Liver (tissue), 9 donors: ENCODE results near the gene CRHR2. TPM values are rescaled to one million over a fixed set of nuclear protein-coding genes. Genes with fewer than 3 reads are reported as not detected.

Experiments used
- DNase-seq: peaks from one replicate; pipeline ENCODE4 v3.0.0-alpha.2; 2017; ENCODE audit warnings: low spot score
- H3K27ac ChIP-seq, 2 donors: one replicate each; pipeline ENCODE4 v1.7.0; 2013; ENCODE audit warnings: inconsistent platforms in 2 of 2, low read length in 2 of 2, control low read depth in 1 of 2, low read depth in 1 of 2, mild to moderate bottlenecking in 1 of 2
- H3K27me3 ChIP-seq, 4 donors: one replicate each; pipeline versions ENCODE4 v1.6.1 to v1.7.0; 2013; ENCODE audit warnings: low read length in 3 of 4, inconsistent platforms in 1 of 4, mild to moderate bottlenecking in 1 of 4, moderate library complexity in 1 of 4; ENCODE audit not compliant: control insufficient read depth in 4 of 4, insufficient read depth in 4 of 4
- H3K36me3 ChIP-seq, 4 donors: one replicate each; pipeline versions ENCODE4 v1.6.1 to v1.7.0; 2013; ENCODE audit warnings: low read length in 3 of 4, mild to moderate bottlenecking in 3 of 4, low read depth in 1 of 4, moderate library complexity in 1 of 4; ENCODE audit not compliant: control insufficient read depth in 4 of 4, insufficient read depth in 3 of 4
- H3K4me1 ChIP-seq, 4 donors: one replicate each; pipeline versions ENCODE4 v1.6.1 to v1.7.0; 2013; ENCODE audit warnings: low read length in 3 of 4, mild to moderate bottlenecking in 3 of 4, moderate library complexity in 1 of 4; ENCODE audit not compliant: control insufficient read depth in 4 of 4, insufficient read depth in 4 of 4
- H3K4me3 ChIP-seq, 3 donors: one replicate each; pipeline versions ENCODE4 v1.6.1 to v1.7.0; 2013; ENCODE audit warnings: low read length in 3 of 3, control low read depth in 1 of 3, low read depth in 1 of 3, mild to moderate bottlenecking in 1 of 3
- H3K9ac ChIP-seq, 2 donors: one replicate each; pipeline ENCODE4 v1.7.0; 2013; ENCODE audit warnings: low read length in 2 of 2, mild to moderate bottlenecking in 2 of 2, moderate library complexity in 2 of 2, control low read depth in 1 of 2, low read depth in 1 of 2
- H3K9me3 ChIP-seq, 4 donors: one replicate each; pipeline versions ENCODE4 v1.6.1 to v1.7.0; 2013; ENCODE audit warnings: low read length in 3 of 4; ENCODE audit not compliant: control insufficient read depth in 4 of 4
- EGR1 ChIP-seq, 2 donors: IDR thresholded peaks; 2 replicates each; pipeline ENCODE4 v1.6.1; 2016 to 2018; ENCODE audit warnings: antibody characterized with exemption in 2 of 2, low read depth in 2 of 2
- FOXA1 ChIP-seq: IDR thresholded peaks from 2 replicates; pipeline ENCODE4 v1.6.1; 2016; ENCODE audit warnings: antibody characterized with exemption
- FOXA2 ChIP-seq: IDR thresholded peaks from 2 replicates; pipeline ENCODE4 v1.6.1; 2016; ENCODE audit warnings: antibody characterized with exemption
- GABPA ChIP-seq, 2 donors: IDR thresholded peaks in 1 of 2; conservative IDR thresholded peaks in 1 of 2; 2 replicates each; pipeline ENCODE4 v1.6.1; 2016; ENCODE audit warnings: antibody characterized with exemption in 2 of 2, mild to moderate bottlenecking in 1 of 2, moderate library complexity in 1 of 2
- HNF4A ChIP-seq, 2 donors: conservative IDR thresholded peaks; 2 replicates each; pipeline ENCODE4 v1.6.1; 2016; ENCODE audit warnings: antibody characterized with exemption in 2 of 2, mild to moderate bottlenecking in 2 of 2
- HNF4G ChIP-seq: IDR thresholded peaks from 2 replicates; pipeline ENCODE4 v1.6.1; 2016; ENCODE audit warnings: antibody characterized with exemption
- JUND ChIP-seq, 2 donors: IDR thresholded peaks; 2 replicates each; pipeline ENCODE4 v1.6.1; 2016; ENCODE audit warnings: antibody characterized with exemption in 2 of 2
- NR2F2 ChIP-seq: IDR thresholded peaks from 2 replicates; pipeline ENCODE4 v1.6.1; 2016; ENCODE audit warnings: antibody characterized with exemption
- RAD21 ChIP-seq, 2 donors: IDR thresholded peaks; 2 replicates each; pipeline ENCODE4 v1.6.1; 2016; ENCODE audit warnings: antibody characterized with exemption in 2 of 2, mild to moderate bottlenecking in 2 of 2
- RXRA ChIP-seq, 2 donors: IDR thresholded peaks; 2 replicates each; pipeline ENCODE4 v1.6.1; 2017 to 2018; ENCODE audit warnings: antibody characterized with exemption in 2 of 2, mild to moderate bottlenecking in 1 of 2
- SP1 ChIP-seq: IDR thresholded peaks from 2 replicates; pipeline ENCODE4 v1.6.1; 2018; ENCODE audit warnings: antibody characterized with exemption, mild to moderate bottlenecking
- TAF1 ChIP-seq: conservative IDR thresholded peaks from 2 replicates; pipeline ENCODE4 v1.6.1; 2016; ENCODE audit warnings: antibody characterized with exemption, mild to moderate bottlenecking
- YY1 ChIP-seq: IDR thresholded peaks from 2 replicates; pipeline ENCODE4 v1.6.1; 2016; ENCODE audit warnings: antibody characterized with exemption, mild to moderate bottlenecking
- WGBS: extraction: QIAGEN DNeasy Blood & Tissue Kit; methylation state at CpG from one replicate; pipeline ENCODE4 v1.1.7; 2013; 5-methylcytosine and 5-hydroxymethylcytosine counted together
- polyA plus RNA-seq, 2 donors: library from polyadenylated mRNA; stranded (reverse) in 1 of 2; unstranded in 1 of 2; fragments of 200-250 nt in 1 of 2; fragments of >200 nt in 1 of 2; fragmentation: Nextera tagmentation in 1 of 2; extraction: Ambion mirVana in 1 of 2; gene quantifications; one replicate each; pipeline versions ENCODE4 v1.2.1 to v1.2.3, GENCODE V29; 2013 to 2015
- total RNA-seq, 2 donors: library from RNA; depleted of rRNA; stranded (reverse); fragments of >200 nt; gene quantifications; one replicate each; pipeline ENCODE4 v1.2.3, GENCODE V29; 2014
- TF ChIP-seq, protein P1 (sequence below): IDR thresholded peaks from 2 replicates; pipeline ENCODE4 v1.6.1; 2016; ENCODE audit warnings: antibody characterized with exemption
- TF ChIP-seq, protein P2 (sequence below): IDR thresholded peaks from 2 replicates; pipeline ENCODE4 v1.6.1; 2016; ENCODE audit warnings: antibody characterized with exemption
- TF ChIP-seq, protein P3 (sequence below): IDR thresholded peaks from 2 replicates; pipeline ENCODE4 v1.6.1; 2016; ENCODE audit warnings: antibody characterized with exemption
- TF ChIP-seq, protein P4 (sequence below): fragments of 150-350 bp; IDR thresholded peaks from 2 replicates; pipeline ENCODE4 v1.5.1; 2017; ENCODE audit warnings: improper control_type of control experiment, low read depth, low read length; ENCODE audit not compliant: missing input control
- TF ChIP-seq, protein P5 (sequence below): IDR thresholded peaks from 2 replicates; pipeline ENCODE4 v1.6.1; 2016; ENCODE audit warnings: antibody characterized with exemption, mild to moderate bottlenecking
- donor health status: healthy.
- donor health status: healthy.
- donor health status: healthy.
- donor health status: healthy.
- donor health status: healthy.

CRHR2 gene
- total and polyA plus RNA-seq, 4 donors = not detected

DNA sequence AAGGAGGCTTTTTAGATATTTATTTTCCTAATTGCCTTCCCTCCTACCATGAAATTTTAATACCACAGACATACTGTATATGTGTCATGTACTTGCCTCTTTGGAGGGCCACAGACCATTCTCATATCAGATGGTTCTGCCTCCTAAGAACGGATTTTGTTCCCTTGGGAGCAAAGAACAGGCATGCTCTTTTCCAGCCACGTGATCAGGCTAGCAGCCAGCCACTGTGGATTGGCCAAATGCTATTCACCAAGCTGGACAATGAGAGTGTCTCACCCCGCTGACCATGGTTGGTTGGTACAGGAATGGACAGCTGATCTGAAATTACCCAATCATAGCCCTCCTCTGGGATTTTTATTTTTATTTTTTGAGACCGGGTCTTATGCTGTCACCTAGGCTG, 21.5 kb upstream of the CRHR2 start:
- H3K9ac ChIP-seq = no peak overlapping the region
- H3K4me1 ChIP-seq = no peaks in the 10 kb centered on the region
- H3K9me3 ChIP-seq = no peaks in the 10 kb centered on the region
- no peak for DNase-seq
- TF ChIP-seq, protein P1, sequence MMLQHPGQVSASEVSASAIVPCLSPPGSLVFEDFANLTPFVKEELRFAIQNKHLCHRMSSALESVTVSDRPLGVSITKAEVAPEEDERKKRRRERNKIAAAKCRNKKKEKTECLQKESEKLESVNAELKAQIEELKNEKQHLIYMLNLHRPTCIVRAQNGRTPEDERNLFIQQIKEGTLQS = no peak
- TF ChIP-seq, protein P2, sequence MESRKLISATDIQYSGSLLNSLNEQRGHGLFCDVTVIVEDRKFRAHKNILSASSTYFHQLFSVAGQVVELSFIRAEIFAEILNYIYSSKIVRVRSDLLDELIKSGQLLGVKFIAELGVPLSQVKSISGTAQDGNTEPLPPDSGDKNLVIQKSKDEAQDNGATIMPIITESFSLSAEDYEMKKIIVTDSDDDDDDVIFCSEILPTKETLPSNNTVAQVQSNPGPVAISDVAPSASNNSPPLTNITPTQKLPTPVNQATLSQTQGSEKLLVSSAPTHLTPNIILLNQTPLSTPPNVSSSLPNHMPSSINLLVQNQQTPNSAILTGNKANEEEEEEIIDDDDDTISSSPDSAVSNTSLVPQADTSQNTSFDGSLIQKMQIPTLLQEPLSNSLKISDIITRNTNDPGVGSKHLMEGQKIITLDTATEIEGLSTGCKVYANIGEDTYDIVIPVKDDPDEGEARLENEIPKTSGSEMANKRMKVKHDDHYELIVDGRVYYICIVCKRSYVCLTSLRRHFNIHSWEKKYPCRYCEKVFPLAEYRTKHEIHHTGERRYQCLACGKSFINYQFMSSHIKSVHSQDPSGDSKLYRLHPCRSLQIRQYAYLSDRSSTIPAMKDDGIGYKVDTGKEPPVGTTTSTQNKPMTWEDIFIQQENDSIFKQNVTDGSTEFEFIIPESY = no peak
- TF ChIP-seq, protein P3, sequence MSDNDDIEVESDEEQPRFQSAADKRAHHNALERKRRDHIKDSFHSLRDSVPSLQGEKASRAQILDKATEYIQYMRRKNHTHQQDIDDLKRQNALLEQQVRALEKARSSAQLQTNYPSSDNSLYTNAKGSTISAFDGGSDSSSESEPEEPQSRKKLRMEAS = no peak
- TF ChIP-seq FOXA1 (no peak), FOXA2 (no peak), SP1 (no peak), JUND (IDR thresholded peaks at IDR 0.05) (no peak), HNF4G (no peak), HNF4A (conservative IDR thresholded peaks at IDR 0.05) (no peak), RAD21 (IDR thresholded peaks at IDR 0.05) (no peak), GABPA (IDR thresholded peaks at IDR 0.05 in 1 of 2, conservative IDR thresholded peaks at IDR 0.05 in 1 of 2) (no peak), EGR1 (IDR thresholded peaks at IDR 0.05; ENCODE audit: low read depth in 2 of 2) (no peak), RXRA (IDR thresholded peaks at IDR 0.05) (no peak), YY1 (no peak), NR2F2 (no peak), TAF1 (no peak)
- TF ChIP-seq, protein P4, sequence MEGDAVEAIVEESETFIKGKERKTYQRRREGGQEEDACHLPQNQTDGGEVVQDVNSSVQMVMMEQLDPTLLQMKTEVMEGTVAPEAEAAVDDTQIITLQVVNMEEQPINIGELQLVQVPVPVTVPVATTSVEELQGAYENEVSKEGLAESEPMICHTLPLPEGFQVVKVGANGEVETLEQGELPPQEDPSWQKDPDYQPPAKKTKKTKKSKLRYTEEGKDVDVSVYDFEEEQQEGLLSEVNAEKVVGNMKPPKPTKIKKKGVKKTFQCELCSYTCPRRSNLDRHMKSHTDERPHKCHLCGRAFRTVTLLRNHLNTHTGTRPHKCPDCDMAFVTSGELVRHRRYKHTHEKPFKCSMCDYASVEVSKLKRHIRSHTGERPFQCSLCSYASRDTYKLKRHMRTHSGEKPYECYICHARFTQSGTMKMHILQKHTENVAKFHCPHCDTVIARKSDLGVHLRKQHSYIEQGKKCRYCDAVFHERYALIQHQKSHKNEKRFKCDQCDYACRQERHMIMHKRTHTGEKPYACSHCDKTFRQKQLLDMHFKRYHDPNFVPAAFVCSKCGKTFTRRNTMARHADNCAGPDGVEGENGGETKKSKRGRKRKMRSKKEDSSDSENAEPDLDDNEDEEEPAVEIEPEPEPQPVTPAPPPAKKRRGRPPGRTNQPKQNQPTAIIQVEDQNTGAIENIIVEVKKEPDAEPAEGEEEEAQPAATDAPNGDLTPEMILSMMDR = no peak
- TF ChIP-seq, protein P5, sequence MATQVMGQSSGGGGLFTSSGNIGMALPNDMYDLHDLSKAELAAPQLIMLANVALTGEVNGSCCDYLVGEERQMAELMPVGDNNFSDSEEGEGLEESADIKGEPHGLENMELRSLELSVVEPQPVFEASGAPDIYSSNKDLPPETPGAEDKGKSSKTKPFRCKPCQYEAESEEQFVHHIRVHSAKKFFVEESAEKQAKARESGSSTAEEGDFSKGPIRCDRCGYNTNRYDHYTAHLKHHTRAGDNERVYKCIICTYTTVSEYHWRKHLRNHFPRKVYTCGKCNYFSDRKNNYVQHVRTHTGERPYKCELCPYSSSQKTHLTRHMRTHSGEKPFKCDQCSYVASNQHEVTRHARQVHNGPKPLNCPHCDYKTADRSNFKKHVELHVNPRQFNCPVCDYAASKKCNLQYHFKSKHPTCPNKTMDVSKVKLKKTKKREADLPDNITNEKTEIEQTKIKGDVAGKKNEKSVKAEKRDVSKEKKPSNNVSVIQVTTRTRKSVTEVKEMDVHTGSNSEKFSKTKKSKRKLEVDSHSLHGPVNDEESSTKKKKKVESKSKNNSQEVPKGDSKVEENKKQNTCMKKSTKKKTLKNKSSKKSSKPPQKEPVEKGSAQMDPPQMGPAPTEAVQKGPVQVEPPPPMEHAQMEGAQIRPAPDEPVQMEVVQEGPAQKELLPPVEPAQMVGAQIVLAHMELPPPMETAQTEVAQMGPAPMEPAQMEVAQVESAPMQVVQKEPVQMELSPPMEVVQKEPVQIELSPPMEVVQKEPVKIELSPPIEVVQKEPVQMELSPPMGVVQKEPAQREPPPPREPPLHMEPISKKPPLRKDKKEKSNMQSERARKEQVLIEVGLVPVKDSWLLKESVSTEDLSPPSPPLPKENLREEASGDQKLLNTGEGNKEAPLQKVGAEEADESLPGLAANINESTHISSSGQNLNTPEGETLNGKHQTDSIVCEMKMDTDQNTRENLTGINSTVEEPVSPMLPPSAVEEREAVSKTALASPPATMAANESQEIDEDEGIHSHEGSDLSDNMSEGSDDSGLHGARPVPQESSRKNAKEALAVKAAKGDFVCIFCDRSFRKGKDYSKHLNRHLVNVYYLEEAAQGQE = no peak
- no peak overlapping the region for H3K27ac ChIP-seq
- H3K4me3 ChIP-seq = no peak overlapping the region
- WGBS = 80% methylated on average over 4 of the region's 4 CpGs
- no peaks in the 10 kb centered on the region for H3K27me3 ChIP-seq
- no peaks in the 10 kb centered on the region for H3K36me3 ChIP-seq
